Ishikawa (cell line): ENCODE measurements around the gene CCL4.

Experiments used
- CEBPB ChIP-seq: IDR thresholded peaks from 2 replicates; pipeline ENCODE4 v1.6.1; 2012
- EP300 ChIP-seq: IDR thresholded peaks from 2 replicates; pipeline ENCODE4 v1.6.1; 2012; ENCODE audit warnings: borderline replicate concordance
- MAX ChIP-seq: IDR thresholded peaks from 2 replicates; pipeline ENCODE4 v1.6.1; 2012
- NFIC ChIP-seq: IDR thresholded peaks from 2 replicates; pipeline ENCODE4 v1.6.1; 2012
- RAD21 ChIP-seq: IDR thresholded peaks from 2 replicates; pipeline ENCODE4 v1.6.1; 2012; ENCODE audit warnings: low read depth
- TAF1 ChIP-seq: IDR thresholded peaks from 2 replicates; pipeline ENCODE4 v1.6.1; 2012; ENCODE audit warnings: low read depth, mild to moderate bottlenecking
- TEAD4 ChIP-seq: IDR thresholded peaks from 2 replicates; pipeline ENCODE4 v1.6.1; 2012
- YY1 ChIP-seq: IDR thresholded peaks from 2 replicates; pipeline ENCODE4 v1.6.1; 2012; ENCODE audit warnings: low read depth
- ZBTB7A ChIP-seq: IDR thresholded peaks from 2 replicates; pipeline ENCODE4 v1.6.1; 2012; ENCODE audit warnings: low read depth

GRCh38 chr17:36142806-36143205 lies 39.2 kb downstream of the CCL4 start:
- TF ChIP-seq MAX (no peak), TEAD4 (no peak), EP300 (no peak), TAF1 (no peak), CEBPB (no peak), YY1 (no peak), RAD21 (no peak), NFIC (no peak), ZBTB7A (no peak)
